Measurements from ENCODE around the gene ATM.
A peak's percentile ranks its signal among the peaks of the same experiment; 100 is the strongest.

Gene ATM, protein sequence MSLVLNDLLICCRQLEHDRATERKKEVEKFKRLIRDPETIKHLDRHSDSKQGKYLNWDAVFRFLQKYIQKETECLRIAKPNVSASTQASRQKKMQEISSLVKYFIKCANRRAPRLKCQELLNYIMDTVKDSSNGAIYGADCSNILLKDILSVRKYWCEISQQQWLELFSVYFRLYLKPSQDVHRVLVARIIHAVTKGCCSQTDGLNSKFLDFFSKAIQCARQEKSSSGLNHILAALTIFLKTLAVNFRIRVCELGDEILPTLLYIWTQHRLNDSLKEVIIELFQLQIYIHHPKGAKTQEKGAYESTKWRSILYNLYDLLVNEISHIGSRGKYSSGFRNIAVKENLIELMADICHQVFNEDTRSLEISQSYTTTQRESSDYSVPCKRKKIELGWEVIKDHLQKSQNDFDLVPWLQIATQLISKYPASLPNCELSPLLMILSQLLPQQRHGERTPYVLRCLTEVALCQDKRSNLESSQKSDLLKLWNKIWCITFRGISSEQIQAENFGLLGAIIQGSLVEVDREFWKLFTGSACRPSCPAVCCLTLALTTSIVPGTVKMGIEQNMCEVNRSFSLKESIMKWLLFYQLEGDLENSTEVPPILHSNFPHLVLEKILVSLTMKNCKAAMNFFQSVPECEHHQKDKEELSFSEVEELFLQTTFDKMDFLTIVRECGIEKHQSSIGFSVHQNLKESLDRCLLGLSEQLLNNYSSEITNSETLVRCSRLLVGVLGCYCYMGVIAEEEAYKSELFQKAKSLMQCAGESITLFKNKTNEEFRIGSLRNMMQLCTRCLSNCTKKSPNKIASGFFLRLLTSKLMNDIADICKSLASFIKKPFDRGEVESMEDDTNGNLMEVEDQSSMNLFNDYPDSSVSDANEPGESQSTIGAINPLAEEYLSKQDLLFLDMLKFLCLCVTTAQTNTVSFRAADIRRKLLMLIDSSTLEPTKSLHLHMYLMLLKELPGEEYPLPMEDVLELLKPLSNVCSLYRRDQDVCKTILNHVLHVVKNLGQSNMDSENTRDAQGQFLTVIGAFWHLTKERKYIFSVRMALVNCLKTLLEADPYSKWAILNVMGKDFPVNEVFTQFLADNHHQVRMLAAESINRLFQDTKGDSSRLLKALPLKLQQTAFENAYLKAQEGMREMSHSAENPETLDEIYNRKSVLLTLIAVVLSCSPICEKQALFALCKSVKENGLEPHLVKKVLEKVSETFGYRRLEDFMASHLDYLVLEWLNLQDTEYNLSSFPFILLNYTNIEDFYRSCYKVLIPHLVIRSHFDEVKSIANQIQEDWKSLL (N-terminal part only)

DNA sequence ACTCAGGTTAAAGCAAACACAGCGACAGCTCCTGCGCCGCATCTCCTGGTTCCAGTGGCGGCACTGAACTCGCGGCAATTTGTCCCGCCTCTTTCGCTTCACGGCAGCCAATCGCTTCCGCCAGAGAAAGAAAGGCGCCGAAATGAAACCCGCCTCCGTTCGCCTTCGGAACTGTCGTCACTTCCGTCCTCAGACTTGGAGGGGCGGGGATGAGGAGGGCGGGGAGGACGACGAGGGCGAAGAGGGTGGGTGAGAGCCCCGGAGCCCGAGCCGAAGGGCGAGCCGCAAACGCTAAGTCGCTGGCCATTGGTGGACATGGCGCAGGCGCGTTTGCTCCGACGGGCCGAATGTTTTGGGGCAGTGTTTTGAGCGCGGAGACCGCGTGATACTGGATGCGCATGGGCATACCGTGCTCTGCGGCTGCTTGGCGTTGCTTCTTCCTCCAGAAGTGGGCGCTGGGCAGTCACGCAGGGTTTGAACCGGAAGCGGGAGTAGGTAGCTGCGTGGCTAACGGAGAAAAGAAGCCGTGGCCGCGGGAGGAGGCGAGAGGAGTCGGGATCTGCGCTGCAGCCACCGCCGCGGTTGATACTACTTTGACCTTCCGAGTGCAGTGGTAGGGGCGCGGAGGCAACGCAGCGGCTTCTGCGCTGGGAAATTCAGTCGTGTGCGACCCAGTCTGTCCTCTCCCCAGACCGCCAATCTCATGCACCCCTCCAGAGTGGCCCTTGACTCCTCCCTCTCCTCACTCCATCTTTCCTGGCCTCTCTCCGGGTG lies at the start of gene ATM, which contains the start of gene NPAT:
Gene ATM (plus strand): TSS at position 494 of the 774 bp plus-strand sequence. CDS start 4,558 bp downstream, outside the sequence.
Gene NPAT (minus strand): TSS at position 65 of the 774 bp plus-strand sequence. CDS start 102 bp downstream, outside the sequence.
- peak; percentile 100 for DNase-seq

DNA sequence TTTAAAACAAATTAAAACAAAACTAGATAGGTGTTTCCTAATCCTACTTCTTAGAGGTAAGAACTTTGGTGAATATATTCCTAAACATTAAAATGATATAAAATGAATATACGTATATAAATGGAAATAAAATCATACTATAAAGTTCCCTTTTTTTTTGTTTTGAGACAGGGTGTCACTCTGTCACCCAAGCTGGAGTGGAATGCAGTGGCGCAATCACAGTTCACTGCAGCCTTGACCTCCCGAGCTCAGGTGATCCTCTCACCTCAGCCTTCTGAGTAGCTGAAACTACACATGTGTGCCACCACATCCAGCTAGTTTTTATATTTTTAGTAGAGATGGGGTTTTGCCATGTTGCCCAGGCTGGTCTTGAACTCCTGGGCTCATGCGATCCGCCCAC lies 45.3 kb upstream of the ATM start:
- DNase-seq: no peak

DNA sequence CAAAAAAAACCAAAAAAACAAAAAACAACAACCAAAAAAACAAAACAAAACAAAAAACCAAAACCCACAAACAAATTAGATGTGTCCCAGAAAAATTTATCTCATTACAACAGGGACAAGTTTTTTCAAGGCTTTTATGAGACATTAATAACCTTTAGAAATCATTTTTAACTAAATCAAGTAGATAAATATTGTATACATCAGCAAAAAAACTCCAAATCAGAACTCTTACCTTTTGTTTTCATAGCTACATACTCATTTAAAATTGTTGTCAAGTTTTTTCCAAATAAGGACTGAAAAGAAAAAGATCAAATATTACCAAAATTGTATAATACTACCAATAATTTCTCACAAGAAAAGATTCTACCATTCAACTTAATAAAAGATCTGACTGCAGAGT lies 29.1 kb upstream of the ATM start:
- no peak for DNase-seq

DNA sequence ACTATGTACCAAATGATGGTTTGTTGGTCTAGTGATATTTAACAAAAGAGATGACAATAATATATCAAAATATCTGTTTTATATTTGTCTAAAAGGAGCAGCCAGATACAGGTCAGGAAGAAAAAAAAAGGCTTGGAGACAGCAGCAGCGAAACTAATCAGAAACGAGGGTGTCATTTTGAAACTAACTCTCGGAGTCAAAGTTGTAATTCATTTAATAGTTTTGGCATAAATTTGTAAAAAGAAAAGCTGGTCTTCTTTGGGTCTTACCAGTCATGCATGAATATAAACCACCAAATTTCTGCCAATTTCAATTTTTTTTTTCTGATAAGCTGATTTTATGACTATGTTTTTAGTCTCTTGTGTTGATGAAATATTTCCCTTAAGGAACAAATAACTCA lies 26.0 kb upstream of the ATM start:
- DNase-seq: no peak

DNA sequence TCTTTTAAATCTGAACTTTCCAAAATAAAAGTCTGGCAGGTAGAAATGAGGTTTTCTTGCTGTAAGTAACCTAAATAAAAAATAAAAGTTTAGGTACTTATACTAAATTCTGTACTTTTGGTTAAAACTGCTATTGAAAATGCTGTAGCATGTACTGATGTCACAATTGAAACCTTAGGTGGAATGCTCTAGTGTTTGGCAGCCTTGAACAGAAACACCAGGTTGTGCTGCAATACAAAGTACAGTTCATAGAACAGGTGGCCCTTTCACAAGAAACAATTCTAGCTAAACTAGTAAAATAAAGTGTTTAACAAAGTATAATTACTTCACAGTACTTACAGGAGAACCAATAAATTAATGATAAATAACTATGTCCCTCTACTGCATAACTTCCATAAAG lies 25.5 kb upstream of the ATM start:
- no peak for DNase-seq

DNA sequence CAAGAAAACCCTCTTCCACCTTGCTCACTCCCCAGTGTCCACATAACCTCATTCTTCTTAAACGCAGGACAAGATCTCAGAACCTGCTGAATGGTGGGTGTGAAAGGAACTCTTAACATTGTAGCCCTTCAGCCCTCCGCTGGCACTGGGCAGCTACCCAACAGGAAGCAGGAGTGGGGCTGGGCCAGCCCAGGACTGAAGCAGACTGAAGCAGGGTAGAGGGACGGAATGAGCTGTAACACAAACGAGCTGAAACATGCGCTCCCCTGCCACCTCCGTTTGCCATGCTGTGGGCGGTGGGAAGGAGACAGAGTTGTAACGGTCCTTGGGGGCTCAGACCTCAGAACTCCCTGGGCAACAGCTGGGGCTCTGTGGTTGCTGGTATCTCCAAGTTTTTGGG lies 24.0 kb upstream of the ATM start:
- no peak for DNase-seq

DNA sequence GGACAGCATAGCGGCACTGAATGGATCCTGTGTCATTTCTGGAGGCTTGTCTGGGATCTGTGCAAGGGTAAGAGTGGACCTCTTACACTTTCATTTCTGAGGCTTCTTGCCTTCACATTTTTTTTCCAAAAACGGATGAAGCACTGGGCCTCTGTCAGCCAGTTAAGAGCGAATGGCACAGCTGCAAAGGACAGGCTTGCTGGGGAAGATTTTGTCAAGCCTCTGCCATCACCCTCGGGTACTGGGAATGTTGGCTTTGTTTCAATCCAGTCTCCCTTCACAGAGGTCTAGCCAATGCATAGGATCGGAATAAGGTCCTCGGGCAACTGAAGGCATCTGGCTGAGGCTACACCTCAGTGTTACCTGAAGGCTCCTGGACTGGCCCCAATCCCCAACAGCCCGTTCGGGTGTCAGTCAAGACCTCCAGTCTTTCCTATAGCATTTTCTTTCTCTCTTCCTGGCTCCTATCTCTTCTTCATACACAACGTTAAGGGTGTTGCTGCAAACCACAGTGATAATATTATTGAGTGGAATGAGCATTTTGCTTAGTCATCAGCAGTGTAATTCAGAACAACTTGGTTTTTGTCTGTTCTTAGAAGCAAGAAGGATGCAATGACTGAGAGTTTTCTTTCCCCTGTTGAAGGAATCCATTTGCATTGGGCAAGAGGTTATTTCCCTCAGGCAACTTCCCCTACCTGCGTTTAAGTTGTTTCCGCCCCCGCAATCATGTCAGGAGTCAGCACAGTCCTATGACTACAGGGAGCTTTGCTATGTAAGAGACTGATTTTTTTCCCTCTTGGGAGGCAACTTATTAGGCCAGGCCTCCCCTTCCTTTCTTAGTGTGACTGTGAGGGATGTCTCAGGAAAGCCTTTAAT lies 23.2 kb upstream of the ATM start:
- DNase-seq: peak; percentile 38

DNA sequence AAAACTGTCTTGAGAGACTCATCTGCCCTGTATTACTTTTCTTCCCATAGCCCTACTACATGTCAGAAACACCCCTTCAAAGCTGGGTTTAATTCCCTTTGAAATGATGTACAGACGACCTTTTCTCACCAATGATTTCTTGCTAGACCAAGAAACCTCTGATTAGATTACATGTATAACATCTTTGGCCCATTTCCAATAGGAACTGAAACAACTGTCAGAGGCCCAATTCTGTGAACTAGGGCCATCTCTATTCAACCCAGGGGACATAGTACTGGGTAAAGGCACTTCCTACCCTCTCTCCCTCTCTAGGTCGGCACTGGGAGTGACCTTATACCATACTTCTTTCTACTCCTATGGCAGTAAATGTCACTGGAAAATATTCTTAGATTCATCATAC lies 19.8 kb upstream of the ATM start:
- DNase-seq: no peak

DNA sequence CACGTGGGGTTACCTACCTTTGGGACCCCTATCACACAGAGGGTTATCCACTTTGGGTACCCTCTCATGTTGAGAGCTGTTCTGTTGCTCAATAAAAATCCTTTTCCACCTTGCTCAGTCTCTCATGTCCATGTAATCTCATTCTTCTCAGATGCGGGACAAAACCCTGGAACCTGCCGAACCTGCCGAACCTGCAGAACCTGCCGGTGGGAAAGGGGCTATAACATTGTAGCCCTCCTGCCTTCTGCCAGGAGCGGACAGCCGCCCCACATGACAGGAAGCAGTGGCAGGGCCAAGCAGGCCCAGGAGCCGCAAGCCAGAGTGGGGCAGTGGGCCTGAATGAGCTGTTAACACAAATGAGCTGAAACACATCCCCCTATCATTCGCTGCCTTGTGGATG lies 18.5 kb upstream of the ATM start:
- no peak for DNase-seq

DNA sequence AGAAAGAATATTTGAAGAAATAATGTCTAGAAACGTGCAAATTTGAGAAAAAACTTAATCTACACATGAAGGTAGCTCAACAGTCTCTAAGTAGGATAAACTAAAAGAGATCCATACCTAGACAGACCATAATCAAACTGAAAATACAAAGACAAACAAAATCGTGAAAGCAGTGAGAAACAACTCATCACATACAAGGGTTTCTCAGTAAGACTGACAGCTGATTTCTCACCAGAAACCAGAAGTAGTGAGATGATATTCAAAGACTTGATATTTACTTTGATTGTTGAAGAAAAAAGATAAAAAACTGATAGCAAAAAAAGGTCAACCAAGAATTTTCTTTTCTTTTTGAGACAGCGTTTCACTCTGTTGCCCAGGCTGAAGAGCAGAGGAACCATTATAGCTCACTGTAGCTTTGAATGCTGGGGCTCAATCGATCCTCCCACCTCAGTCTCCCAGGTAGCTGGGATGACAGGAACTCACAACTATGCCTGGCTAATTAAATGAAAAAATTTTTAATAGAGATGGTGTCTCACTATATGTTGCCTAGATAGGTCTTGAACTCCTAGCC lies 17.9 kb upstream of the ATM start:
- no peak for DNase-seq

DNA sequence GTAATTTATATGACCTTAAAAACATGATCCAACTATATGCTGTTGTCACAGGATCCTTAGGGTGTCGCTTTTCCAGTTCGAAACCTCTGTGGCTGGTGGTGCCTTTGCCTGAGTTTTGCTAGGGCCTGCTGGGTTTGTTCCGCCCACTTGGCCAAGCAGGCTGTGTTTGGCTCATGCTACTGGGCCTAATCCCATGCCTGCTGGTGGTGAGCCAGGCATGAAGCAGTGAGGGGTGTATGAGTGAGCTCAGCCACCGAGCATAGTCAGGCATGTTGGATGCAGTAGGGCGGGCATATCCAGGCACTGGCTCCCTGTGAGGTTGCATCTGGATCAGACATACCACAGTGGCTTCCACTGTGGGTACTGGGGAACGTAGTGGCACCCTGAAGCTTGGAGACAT lies 16.7 kb upstream of the ATM start:
- DNase-seq: no peak

DNA sequence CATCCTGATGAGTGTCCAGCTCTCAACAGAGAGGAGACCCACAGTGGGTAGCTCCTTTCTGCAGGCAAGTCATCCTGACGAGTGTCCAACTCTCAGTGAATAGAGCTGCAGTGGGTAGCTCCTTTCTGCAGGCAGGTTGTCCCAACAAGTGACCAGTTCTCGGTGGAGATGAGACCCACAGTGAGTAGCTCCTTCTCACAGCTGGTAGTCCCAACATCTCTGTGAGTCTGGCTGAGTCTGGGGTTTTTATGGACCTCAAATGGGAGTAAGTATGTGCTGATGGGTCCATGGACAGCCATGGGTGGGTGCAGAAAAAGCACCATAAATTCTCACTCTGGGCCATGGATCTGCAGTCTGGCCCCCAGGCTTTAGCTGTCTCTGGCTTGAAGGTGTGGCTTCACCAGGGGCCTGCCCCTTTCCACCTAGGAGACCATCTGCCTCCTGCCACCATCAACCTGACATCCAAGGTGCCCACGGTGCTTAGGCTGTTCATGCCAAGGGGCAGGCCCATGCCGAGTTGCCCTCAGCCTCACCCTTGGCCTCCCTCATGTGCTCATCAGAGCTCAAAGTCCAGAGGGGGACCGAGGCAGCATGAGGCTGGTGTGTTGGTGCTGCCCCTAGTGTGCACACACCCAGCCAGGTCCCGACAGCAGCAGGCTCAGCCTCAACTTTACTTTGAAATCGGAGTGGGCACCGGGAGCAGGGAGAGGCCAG lies 15.7 kb upstream of the ATM start:
- DNase-seq: no peak

DNA sequence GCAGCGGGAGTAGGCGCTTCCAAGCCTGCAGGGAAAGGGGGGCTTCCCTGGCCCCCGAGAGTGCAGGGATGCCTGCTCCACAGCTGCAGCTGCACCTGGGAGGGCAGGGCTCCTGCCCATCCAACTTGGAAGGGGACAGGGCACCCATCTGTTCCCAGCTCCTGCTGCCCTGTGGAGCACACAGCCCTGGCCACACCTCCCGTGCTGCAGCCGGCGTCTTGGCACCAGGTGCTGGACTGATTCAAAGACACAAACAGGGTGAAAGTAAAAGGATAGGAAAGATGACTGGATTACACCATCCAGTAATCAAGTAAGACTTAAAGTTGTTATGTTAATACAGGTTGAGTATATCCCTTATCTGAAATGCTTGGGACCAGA lies 15.2 kb upstream of the ATM start:
- no peak for DNase-seq

DNA sequence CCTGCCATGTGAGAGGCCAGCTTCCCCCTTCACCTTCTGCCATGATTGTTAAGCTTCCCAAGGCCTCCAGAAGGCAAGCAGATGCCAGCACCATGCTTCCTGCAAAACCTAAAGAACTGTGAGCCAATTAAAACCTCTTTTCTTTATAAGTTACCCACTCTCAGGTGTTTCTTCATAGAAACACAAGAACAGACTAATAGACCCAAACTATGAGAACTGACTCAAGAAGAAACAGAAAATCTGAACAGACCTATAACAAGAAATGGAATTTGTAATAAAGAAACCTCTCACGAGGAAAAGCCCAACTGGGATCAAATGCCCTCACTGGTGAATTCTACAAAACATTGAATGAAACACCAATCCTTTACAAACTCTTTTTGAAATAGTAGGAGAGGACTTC lies 12.4 kb upstream of the ATM start:
- no peak for DNase-seq

DNA sequence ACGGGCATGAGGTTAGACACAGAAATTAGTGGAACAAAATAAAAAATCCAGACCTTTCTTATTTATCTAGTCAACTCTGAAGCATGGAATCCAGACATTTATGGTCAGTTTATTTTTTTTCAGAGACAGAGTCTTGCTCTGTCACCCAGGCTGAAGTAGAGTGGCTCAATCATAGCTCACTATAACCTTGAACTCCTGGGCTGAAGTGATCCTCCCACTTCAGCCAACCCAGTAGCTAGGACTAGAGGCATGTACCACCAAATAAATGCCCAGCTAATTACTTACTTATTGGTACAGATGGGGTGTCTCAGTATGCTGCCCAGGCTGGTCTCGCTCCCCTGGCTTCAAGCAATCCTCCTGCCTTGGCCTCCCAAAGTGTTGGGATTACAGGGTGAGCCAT lies 9.1 kb upstream of the ATM start:
- DNase-seq: no peak

DNA sequence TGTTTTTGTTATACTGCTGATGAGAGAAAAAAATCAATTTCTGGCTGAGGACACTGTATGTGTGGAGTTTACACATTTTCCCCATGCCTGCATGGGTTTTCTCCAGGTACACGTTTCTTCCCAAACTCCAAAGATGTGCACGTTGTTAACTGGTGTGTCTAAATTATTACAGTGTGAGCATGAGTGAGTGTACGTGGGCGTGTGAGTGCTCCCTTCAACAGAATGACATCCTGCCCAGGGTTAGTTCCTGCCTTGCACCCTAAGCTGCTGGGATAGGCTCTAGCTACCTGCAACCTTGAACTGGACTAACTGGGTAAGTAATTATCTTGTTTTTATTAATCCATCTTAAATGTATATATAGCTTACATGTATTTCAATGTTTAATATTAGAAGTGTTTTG lies 5.9 kb upstream of the ATM start:
- DNase-seq: peak; percentile 19

DNA sequence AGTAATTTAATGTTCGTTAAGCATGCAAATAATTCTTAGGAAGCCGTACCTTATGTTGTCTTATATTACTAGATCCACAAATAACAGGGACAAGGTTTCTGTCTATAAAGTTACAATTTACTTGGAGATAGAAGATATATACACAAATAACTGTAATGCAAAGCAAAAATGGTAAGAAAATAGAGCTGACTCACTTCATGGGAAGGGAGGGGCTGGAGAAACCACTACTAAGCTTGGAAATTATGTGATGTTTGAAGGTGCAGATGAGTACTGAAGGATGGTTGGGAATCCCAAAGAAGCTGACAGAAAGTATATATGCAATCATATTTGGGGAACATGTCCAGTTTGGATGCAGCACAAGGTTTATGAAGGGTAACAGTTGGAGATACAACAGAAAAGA lies 4.4 kb upstream of the ATM start:
- DNase-seq: no peak

DNA sequence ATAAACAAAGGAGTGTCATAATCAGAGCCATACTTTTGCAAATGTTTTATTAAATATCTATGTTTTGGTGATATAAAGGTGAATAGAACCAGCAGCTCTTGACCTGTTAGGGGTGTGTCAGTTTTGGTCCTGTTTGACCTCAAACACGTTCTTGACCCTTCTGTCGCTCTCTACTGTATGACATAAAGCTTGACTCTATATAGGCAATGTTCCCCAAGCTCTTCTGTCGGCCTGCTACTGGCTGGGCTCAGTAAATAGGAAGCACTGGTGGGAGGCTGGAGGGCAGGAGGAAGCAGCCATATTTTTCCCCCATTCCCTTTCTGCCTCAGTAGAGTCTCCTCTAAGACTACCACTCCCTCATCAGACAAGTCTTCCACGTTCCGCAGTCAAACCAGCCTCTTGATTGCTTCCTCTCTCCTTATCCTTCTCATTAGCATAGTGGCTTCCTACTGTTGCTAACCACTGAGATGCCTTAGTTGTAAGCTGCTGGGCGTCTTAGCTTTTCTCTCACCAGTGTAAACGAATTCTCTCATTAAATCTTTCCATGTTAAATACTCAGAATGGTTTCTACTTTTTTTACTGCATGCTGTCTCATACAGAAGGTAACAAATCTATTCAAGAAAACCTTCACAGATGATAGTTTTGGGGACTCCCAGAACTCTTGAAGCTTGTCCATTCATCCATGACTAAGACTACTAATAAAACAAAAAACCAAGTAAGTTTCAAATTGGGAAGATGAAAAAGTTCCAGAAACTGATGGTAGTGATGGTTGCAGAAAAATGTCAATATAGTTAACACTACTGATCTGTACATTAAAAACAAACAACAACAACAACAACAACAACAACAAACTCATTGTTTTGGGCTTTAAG lies 3.7 kb upstream of the ATM start:
- peak; percentile 18 for DNase-seq

DNA sequence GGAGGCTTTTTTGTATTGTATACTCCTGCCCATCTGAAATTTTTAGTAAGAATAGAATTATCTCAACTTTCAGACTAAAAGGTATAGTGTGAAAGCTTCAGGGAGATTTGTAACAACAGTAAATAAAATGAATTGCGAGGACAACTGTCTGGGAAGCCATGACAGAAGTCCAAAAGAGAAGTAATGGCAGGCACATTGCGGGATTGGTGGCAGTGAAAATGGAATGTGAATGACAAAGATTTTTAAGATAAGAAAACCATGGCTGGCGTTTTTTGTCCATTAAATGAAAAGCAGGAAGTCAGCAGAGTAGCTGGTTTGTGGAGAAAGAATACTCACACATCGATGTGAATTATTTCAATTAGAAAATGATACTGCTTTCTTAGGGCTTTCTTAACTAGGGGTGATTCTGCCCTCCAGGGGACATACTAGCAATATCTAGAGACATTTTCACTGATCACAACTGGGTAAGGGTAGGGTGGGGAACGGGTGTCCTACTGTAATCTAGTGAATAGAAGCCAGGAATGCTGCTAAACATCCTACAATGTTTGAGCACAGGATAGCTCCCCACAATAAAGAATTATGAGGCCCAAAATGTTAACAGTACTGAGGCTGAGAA lies 2.0 kb upstream of the ATM start:
- DNase-seq: peak; percentile 26
